Stomach (tissue), 9 donors: Measurements from ENCODE around the gene STAT4. TPM values are rescaled to one million over a fixed set of nuclear protein-coding genes. Genes with fewer than 3 reads are reported as not detected.

Experiments
- DNase-seq, 2 donors: peaks; one replicate each; pipeline versions ENCODE4 v3.0.0 to v3.0.0-alpha.2; 2013 to 2019
- H3K27ac ChIP-seq, 5 donors: fragments of 200-600 bp in 4 of 5; sonication (generic) in 4 of 5; one replicate each; pipeline ENCODE4 v1.5.1; 2013 to 2019; ENCODE audit warnings: mild to moderate bottlenecking in 1 of 5, moderate library complexity in 1 of 5
- H3K27me3 ChIP-seq, 3 donors: fragments of 200-600 bp; sonication (generic); one replicate each; pipeline ENCODE4 v1.5.1; 2017 to 2019; ENCODE audit warnings: mixed run types in 1 of 3
- H3K36me3 ChIP-seq, 4 donors: fragments of 200-600 bp; sonication (generic); 1 replicate in 3 of 4; 2 replicates in 1 of 4; pipeline ENCODE4 v1.5.1; 2016 to 2019
- H3K4me1 ChIP-seq, 4 donors: fragments of 200-600 bp; sonication (generic); one replicate each; pipeline ENCODE4 v1.5.1; 2016 to 2019
- H3K4me3 ChIP-seq, 4 donors: fragments of 200-600 bp; sonication (generic) in 3 of 4; one replicate each; pipeline ENCODE4 v1.5.1; 2016 to 2019; ENCODE audit warnings: mild to moderate bottlenecking in 1 of 4
- H3K9me3 ChIP-seq, 4 donors: fragments of 200-600 bp; sonication (generic); one replicate each; pipeline ENCODE4 v1.5.1; 2016 to 2019
- CTCF ChIP-seq, 7 experiments: fragments of 450-650 bp in 4 of 7; fragments of 200-600 bp in 3 of 7; sonication (generic) in 3 of 7; IDR thresholded peaks; one replicate each; pipeline ENCODE4 v1.5.1; 2016 to 2019; ENCODE audit warnings: antibody characterized with exemption in 7 of 7, control low read depth in 2 of 7, mild to moderate bottlenecking in 1 of 7
- EP300 ChIP-seq: sonication (generic); formaldehyde crosslinking; IDR thresholded peaks from one replicate; pipeline ENCODE4 v1.6.1; 2017; ENCODE audit warnings: antibody characterized with exemption
- POLR2A ChIP-seq, 4 donors: fragments of 450-650 bp; IDR thresholded peaks; one replicate each; pipeline ENCODE4 v1.6.1; 2016; ENCODE audit warnings: antibody characterized with exemption in 4 of 4, control low read depth in 2 of 4, mild to moderate bottlenecking in 1 of 4, moderate library complexity in 1 of 4
- POLR2AphosphoS5 ChIP-seq, 3 donors: sonication (generic); formaldehyde crosslinking; IDR thresholded peaks; one replicate each; pipeline ENCODE4 v1.6.1; 2016; ENCODE audit warnings: antibody characterized with exemption in 3 of 3
- WGBS, 5 donors: extraction: QIAGEN DNeasy Blood & Tissue Kit in 3 of 5; methylation state at CpG; one replicate each; pipeline versions ENCODE4 v1.1.5 to v1.1.7; 2013 to 2018; 5-methylcytosine and 5-hydroxymethylcytosine counted together
- intact Hi-C: fragments of 100-400 bp; cut with DNase I; formaldehyde crosslinking; loops from one replicate; pipeline ENCODE4 v1.15.1; 2023; ENCODE audit warnings: low total_unique reads
- polyA plus RNA-seq, 3 donors: library from polyadenylated mRNA; stranded (reverse); fragments of 200-250 nt; gene quantifications; one replicate each; pipeline ENCODE4 v1.2.3, GENCODE V29; 2013
- total RNA-seq, 5 donors: library from RNA; depleted of rRNA; stranded (reverse); fragments of >200 nt; gene quantifications; one replicate each; pipeline versions ENCODE4 v1.1.0 to v1.2.3, GENCODE V29; 2014 to 2016
- donor health status: healthy with polysubstance abuse.
- donor health status: Bipolar disorder and iron deficiency.
- donor health status: healthy.

Gene STAT4
- total and polyA plus RNA-seq, 8 donors, result 0.75 to 21.4 (median 3.8) TPM

GRCh38 chr2:191187105-191187829 lies 36.5 kb upstream of the STAT4 start:
- no peak for DNase-seq
- no peaks in the 10 kb centered on the region for H3K9me3 ChIP-seq
- TF ChIP-seq POLR2A (IDR thresholded peaks at IDR 0.05) (no peak), EP300 (no peak), CTCF (IDR thresholded peaks at IDR 0.05) (no peak), POLR2AphosphoS5 (IDR thresholded peaks at IDR 0.05) (no peak)
- no peak overlapping the region for H3K4me3 ChIP-seq
- no peaks in the 10 kb centered on the region for H3K4me1 ChIP-seq
- no peaks in the 10 kb centered on the region for H3K36me3 ChIP-seq
- 76 to 80% (median 77%) methylated on average over 9 of the region's 9 CpGs for WGBS, 5 donors
- H3K27me3 ChIP-seq, result no peaks in the 10 kb centered on the region
- intact Hi-C loops, result no loop called here
- no peak overlapping the region for H3K27ac ChIP-seq

- no peaks in the 10 kb centered on the region for H3K4me1 ChIP-seq
- WGBS, 5 donors, result 68 to 80% (median 78%) methylated on average over 2 of the region's 2 CpGs
- H3K9me3 ChIP-seq, result no peaks in the 10 kb centered on the region
- H3K36me3 ChIP-seq, result no peaks in the 10 kb centered on the region
- H3K27me3 ChIP-seq, result no peaks in the 10 kb centered on the region
- H3K4me3 ChIP-seq, result no peak overlapping the region
- intact Hi-C loops, result no loop called here
- TF ChIP-seq POLR2AphosphoS5 (IDR thresholded peaks at IDR 0.05), result no peak
- no peak for TF ChIP-seq EP300
- no peak for TF ChIP-seq POLR2A (IDR thresholded peaks at IDR 0.05)
- TF ChIP-seq CTCF (IDR thresholded peaks at IDR 0.05), result no peak
- no peak overlapping the region for H3K27ac ChIP-seq
- no peak for DNase-seq
Observed at GRCh38 chr2:191184457-191184856, 33.7 kb upstream of the STAT4 start.

- DNase-seq, result no peak
- H3K9me3 ChIP-seq, result no peaks in the 10 kb centered on the region
- H3K4me3 ChIP-seq, result no peak overlapping the region
- H3K4me1 ChIP-seq, result no peaks in the 10 kb centered on the region
- no peaks in the 10 kb centered on the region for H3K27me3 ChIP-seq
- TF ChIP-seq POLR2AphosphoS5 (IDR thresholded peaks at IDR 0.05) (no peak), EP300 (no peak), CTCF (IDR thresholded peaks at IDR 0.05) (no peak), POLR2A (IDR thresholded peaks at IDR 0.05) (no peak)
- H3K36me3 ChIP-seq, result no peaks in the 10 kb centered on the region
- intact Hi-C loops, result no loop called here
- no peak overlapping the region for H3K27ac ChIP-seq
Observed at GRCh38 chr2:191183516-191183915, 32.7 kb upstream of the STAT4 start.

- Histone ChIP-seq H3K27me3 (no peaks in the 10 kb centered on the region), H3K27ac (no peak overlapping the region), H3K4me1 (no peaks in the 10 kb centered on the region), H3K4me3 (no peak overlapping the region), H3K9me3 (no peaks in the 10 kb centered on the region), H3K36me3 (no peaks in the 10 kb centered on the region)
- WGBS, 5 donors, result 91 to 94% (median 92%) methylated on average over 2 of the region's 2 CpGs
- no peak for DNase-seq
- TF ChIP-seq POLR2A (IDR thresholded peaks at IDR 0.05) (no peak), EP300 (no peak), CTCF (IDR thresholded peaks at IDR 0.05) (no peak), POLR2AphosphoS5 (IDR thresholded peaks at IDR 0.05) (no peak)
- intact Hi-C loops, result no loop called here
Observed at GRCh38 chr2:191183081-191183480, 32.3 kb upstream of the STAT4 start.
